Prostate gland (tissue), 2 donors: ENCODE data around the gene NABP2.

ENCODE experiments used
- POLR2AphosphoS5 ChIP-seq: sonication (generic); formaldehyde crosslinking; IDR thresholded peaks from one replicate; pipeline ENCODE4 v1.6.1; 2017; ENCODE audit warnings: antibody characterized with exemption
- TF ChIP-seq, protein P1 (sequence below), 4 experiments: fragments of 200-600 bp in 2 of 4; fragments of 450-650 bp in 2 of 4; sonication (generic) in 2 of 4; IDR thresholded peaks; 1 replicate in 3 of 4; 2 replicates in 1 of 4; pipeline ENCODE4 v1.5.1; 2016 to 2019; ENCODE audit warnings: antibody characterized with exemption in 4 of 4, mild to moderate bottlenecking in 2 of 4, moderate library complexity in 2 of 4

DNA sequence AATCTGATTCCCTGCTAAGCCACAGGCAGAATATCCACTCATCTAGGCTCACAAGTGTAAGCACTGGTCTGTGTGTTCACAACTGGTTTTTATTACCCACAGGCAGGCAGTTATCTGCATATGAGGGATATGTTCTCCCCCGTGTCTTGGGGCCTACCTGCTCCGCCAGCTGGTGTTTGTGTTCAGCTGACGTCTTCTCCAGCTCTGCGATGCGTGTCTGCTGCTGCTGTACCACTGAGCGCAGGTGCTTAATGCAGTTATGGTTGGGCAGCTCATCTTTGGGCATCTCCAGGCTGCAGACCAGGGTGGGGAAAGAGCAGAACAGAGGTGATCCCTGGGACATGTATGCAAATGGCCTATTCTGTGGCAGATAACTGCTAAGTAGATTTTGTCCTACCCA, 16.1 kb upstream of the NABP2 start:
- TF ChIP-seq, protein P1, sequence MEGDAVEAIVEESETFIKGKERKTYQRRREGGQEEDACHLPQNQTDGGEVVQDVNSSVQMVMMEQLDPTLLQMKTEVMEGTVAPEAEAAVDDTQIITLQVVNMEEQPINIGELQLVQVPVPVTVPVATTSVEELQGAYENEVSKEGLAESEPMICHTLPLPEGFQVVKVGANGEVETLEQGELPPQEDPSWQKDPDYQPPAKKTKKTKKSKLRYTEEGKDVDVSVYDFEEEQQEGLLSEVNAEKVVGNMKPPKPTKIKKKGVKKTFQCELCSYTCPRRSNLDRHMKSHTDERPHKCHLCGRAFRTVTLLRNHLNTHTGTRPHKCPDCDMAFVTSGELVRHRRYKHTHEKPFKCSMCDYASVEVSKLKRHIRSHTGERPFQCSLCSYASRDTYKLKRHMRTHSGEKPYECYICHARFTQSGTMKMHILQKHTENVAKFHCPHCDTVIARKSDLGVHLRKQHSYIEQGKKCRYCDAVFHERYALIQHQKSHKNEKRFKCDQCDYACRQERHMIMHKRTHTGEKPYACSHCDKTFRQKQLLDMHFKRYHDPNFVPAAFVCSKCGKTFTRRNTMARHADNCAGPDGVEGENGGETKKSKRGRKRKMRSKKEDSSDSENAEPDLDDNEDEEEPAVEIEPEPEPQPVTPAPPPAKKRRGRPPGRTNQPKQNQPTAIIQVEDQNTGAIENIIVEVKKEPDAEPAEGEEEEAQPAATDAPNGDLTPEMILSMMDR (IDR thresholded peaks at IDR 0.05): no peak
- TF ChIP-seq POLR2AphosphoS5: no peak
